ENCODE results near the gene TRAF3IP3. TPM values are rescaled to one million over a fixed set of nuclear protein-coding genes. Genes with fewer than 3 reads are reported as not detected.

TRAF3IP3 gene
- total and polyA plus RNA-seq, 2 donors (not counting 3 experiments of a cell fraction or from before 2014, with no cell fraction given): not detected

DNA sequence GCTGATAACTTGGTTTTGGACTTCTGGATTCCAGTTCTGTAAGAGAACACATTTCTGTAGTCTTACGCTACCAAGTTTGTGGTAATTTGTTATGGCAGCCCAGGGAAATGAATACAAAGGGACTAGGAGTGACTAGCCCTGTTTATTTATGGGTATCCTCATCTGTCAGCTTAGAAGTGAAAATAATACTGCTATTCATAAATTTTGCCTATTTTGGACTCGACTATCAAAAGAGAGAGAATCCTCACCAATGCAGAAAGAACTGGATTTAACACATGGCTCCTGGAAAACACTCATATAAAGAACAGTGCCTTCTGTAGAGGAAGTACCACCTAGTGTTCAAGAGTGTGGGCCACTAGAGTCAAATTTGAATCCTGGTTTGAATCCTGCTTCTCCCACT, 28.6 kb upstream of the TRAF3IP3 start:
- H3K4me3 ChIP-seq (replicated peaks in 1 of 3; ENCODE audit: insufficient read depth in 1 of 3, low read depth in 1 of 3, low read length in 3 of 3): no peak overlapping the region
- no peak overlapping the region for H2AFZ ChIP-seq (ENCODE audit: low read depth, low read length)
- no peaks in the 10 kb centered on the region for H3K36me3 ChIP-seq (ENCODE audit: control insufficient read depth in 2 of 2, extremely low read depth in 1 of 2, insufficient read depth in 2 of 2, low read length in 2 of 2)
- H3K4me1 ChIP-seq (ENCODE audit: control insufficient read depth, extremely low read depth, insufficient read depth, low read length): no peaks in the 10 kb centered on the region
- H4K20me1 ChIP-seq (replicated peaks; ENCODE audit: control insufficient read depth, extremely low read depth, insufficient read depth, low read length): no peaks in the 10 kb centered on the region
- H3K4me2 ChIP-seq (ENCODE audit: insufficient read depth, low read length): no peak overlapping the region
- BruUV-seq (replicated peaks): no TSS peak
- ChIA-PET POLR2A (no interaction called here), CTCF (interaction anchor here (2.2 to 2.8 kb wide), 2 partner anchors 10 to 161 kb away, joined by 5 to 12 read pairs; no protein-coding TSS in a partner anchor)
- H3K27ac ChIP-seq (ENCODE audit: insufficient read depth, low read depth, low read length): no peak overlapping the region
- H3K9me3 ChIP-seq (replicated peaks; ENCODE audit: control insufficient read depth, insufficient read depth, low read length): no peaks in the 10 kb centered on the region
- no peak overlapping the region for H3K9ac ChIP-seq (replicated peaks; ENCODE audit: extremely low read depth, insufficient read depth, low read length)
- TF ChIP-seq, protein P1, sequence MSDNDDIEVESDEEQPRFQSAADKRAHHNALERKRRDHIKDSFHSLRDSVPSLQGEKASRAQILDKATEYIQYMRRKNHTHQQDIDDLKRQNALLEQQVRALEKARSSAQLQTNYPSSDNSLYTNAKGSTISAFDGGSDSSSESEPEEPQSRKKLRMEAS (IDR thresholded peaks at IDR 0.05; ENCODE audit: insufficient read depth, insufficient read length): no peak
- TF ChIP-seq EZH2 (IDR thresholded peaks at IDR 0.05; ENCODE audit: borderline replicate concordance, low read depth, low read length, severe bottlenecking) (no peak), CTCF (IDR thresholded peaks at IDR 0.05; ENCODE audit: extremely low read depth in 1 of 2, insufficient read depth in 1 of 2, low read depth in 1 of 2, low read length in 2 of 2) (no peak), POLR2A (IDR thresholded peaks at IDR 0.05; ENCODE audit: low read depth, low read length) (no peak), MYC (IDR thresholded peaks at IDR 0.05; ENCODE audit: low read depth, low read length) (no peak), JUN (IDR thresholded peaks at IDR 0.05; ENCODE audit: borderline replicate concordance, insufficient read depth, insufficient read length, low read depth) (no peak), FOS (IDR thresholded peaks at IDR 0.05; ENCODE audit: borderline replicate concordance, insufficient read depth, low read length) (no peak), GATA2 (IDR thresholded peaks at IDR 0.05; ENCODE audit: insufficient read depth, insufficient read length, low read depth, low read length) (no peak), POLR2AphosphoS5 (IDR thresholded peaks at IDR 0.05; ENCODE audit: insufficient read depth, low read depth, low read length) (no peak)
- dilution Hi-C loops (cut with MboI; ENCODE audit: extremely low pct_ligation_motif_present, low sequenced_read_pairs): no loop called here
- H3K9me1 ChIP-seq (replicated peaks; ENCODE audit: control insufficient read depth, extremely low read depth, insufficient read depth, low read length): no peaks in the 10 kb centered on the region
- H3K79me2 ChIP-seq (ENCODE audit: control insufficient read depth, insufficient read depth, low read length): no peaks in the 10 kb centered on the region
- intact Hi-C loops (cut with micrococcal nuclease): no loop called here
- DNase-seq (ENCODE audit: low read depth, low spot score) (no peak), FAIRE-seq (no peak)
- H3K27me3 ChIP-seq (ENCODE audit: control insufficient read depth in 2 of 2, insufficient read depth in 2 of 2, low read length in 2 of 2): peaks cover 0 to 10% of the 10 kb centered on the region in 2 experiments
